Stimulated activated effector memory CD8-positive, alpha-beta T cell treated with anti-CD3 and anti-CD28 coated beads, Interleukin-12 subunit alpha, Interleukin-12 subunit beta, amount 100 ng/mL, for 72 hours (primary cell): ENCODE data around the gene CCDC127.
A peak's percentile ranks its signal among the peaks of the same experiment; 100 is the strongest.

Source experiments
- ATAC-seq: fragments of 150-1000 bp; cut with Tn5 transposase; 2 replicates; pipeline ENCODE4 v1.10.0; 2021
- DNase-seq, 2 donors: peaks; one replicate each; pipeline ENCODE4 v3.0.0; 2021 to 2022; ENCODE audit warnings: low spot score in 2 of 2
- H3K27ac Mint-ChIP-seq: one replicate; pipeline ENCODE4 v1.8.0; 2022; ENCODE audit warnings: mild to moderate bottlenecking, mixed read lengths
- H3K36me3 Mint-ChIP-seq: one replicate; pipeline ENCODE4 v1.8.0; 2022; ENCODE audit warnings: mild to moderate bottlenecking, mixed read lengths
- H3K4me1 Mint-ChIP-seq: one replicate; pipeline ENCODE4 v1.8.0; 2022; ENCODE audit warnings: mixed read lengths
- H3K4me3 Mint-ChIP-seq: one replicate; pipeline ENCODE4 v1.8.0; 2022; ENCODE audit warnings: mild to moderate bottlenecking, mixed read lengths
- H3K9me3 Mint-ChIP-seq: one replicate; pipeline ENCODE4 v1.8.0; 2022; ENCODE audit warnings: mixed read lengths

CCDC127 gene

GRCh38 chr5:157801-158200, 60.2 kb downstream of the CCDC127 start:
- DNase-seq (no peak), ATAC-seq (no peak)
- no peak overlapping the region for H3K4me3 Mint-ChIP-seq
- H3K36me3 Mint-ChIP-seq = no peaks in the 10 kb centered on the region
- H3K27ac Mint-ChIP-seq = no peak overlapping the region
- H3K4me1 Mint-ChIP-seq = peaks cover 10% of the 10 kb centered on the region
- H3K9me3 Mint-ChIP-seq = no peaks in the 10 kb centered on the region

GRCh38 chr5:157126-157715, 60.7 kb downstream of the CCDC127 start:
- Mint-ChIP-seq H3K36me3 (no peaks in the 10 kb centered on the region), H3K4me3 (no peak overlapping the region)

GRCh38 chr5:156411-157072, 61.4 kb downstream of the CCDC127 start:
- Mint-ChIP-seq H3K4me1 (peaks cover 10% of the 10 kb centered on the region), H3K27ac (no peak overlapping the region), H3K36me3 (no peaks in the 10 kb centered on the region), H3K4me3 (no peak overlapping the region), H3K9me3 (no peaks in the 10 kb centered on the region)
- DNase-seq (no peak), ATAC-seq (peak; percentile 16)

More at GRCh38 chr5:157126-157715, 60.7 kb downstream of the CCDC127 start:
- Mint-ChIP-seq H3K9me3 (no peaks in the 10 kb centered on the region), H3K27ac (no peak overlapping the region), H3K4me1 (peaks cover 10% of the 10 kb centered on the region)
- ATAC-seq = no peak
- DNase-seq = no peak

- ATAC-seq = no peak
- Mint-ChIP-seq H3K9me3 (no peaks in the 10 kb centered on the region), H3K27ac (no peak overlapping the region), H3K36me3 (no peaks in the 10 kb centered on the region), H3K4me3 (no peak overlapping the region), H3K4me1 (peaks cover 10% of the 10 kb centered on the region)
- DNase-seq = no peak
These were observed 62.1 kb downstream of the CCDC127 start for GRCh38 chr5:155651-156410.

GRCh38 chr5:154826-155225, 63.1 kb downstream of the CCDC127 start:
- no peaks in the 10 kb centered on the region for H3K9me3 Mint-ChIP-seq
- H3K4me1 Mint-ChIP-seq = peaks cover 8% of the 10 kb centered on the region
- ATAC-seq (no peak), DNase-seq (no peak)
- H3K4me3 Mint-ChIP-seq = no peak overlapping the region
- H3K36me3 Mint-ChIP-seq = no peaks in the 10 kb centered on the region
- no peak overlapping the region for H3K27ac Mint-ChIP-seq

- Mint-ChIP-seq H3K4me3 (no peak overlapping the region), H3K9me3 (no peaks in the 10 kb centered on the region), H3K36me3 (no peaks in the 10 kb centered on the region), H3K4me1 (peaks cover 2% of the 10 kb centered on the region), H3K27ac (no peak overlapping the region)
- no peak for DNase-seq
- no peak for ATAC-seq
These were observed 63.7 kb downstream of the CCDC127 start for GRCh38 chr5:154236-154635.

- ATAC-seq (no peak), DNase-seq (no peak)
- Mint-ChIP-seq H3K9me3 (peaks cover 3% of the 10 kb centered on the region), H3K27ac (no peak overlapping the region), H3K4me3 (no peak overlapping the region), H3K36me3 (no peaks in the 10 kb centered on the region), H3K4me1 (no peaks in the 10 kb centered on the region)
These were observed 64.7 kb downstream of the CCDC127 start for GRCh38 chr5:153256-153655.

- peaks cover 13% of the 10 kb centered on the region for H3K9me3 Mint-ChIP-seq
- no peak for ATAC-seq
- no peaks in the 10 kb centered on the region for H3K36me3 Mint-ChIP-seq
- no peak overlapping the region for H3K4me3 Mint-ChIP-seq
- no peaks in the 10 kb centered on the region for H3K4me1 Mint-ChIP-seq
- no peak for DNase-seq
- H3K27ac Mint-ChIP-seq = no peak overlapping the region
These were observed 65.9 kb downstream of the CCDC127 start for GRCh38 chr5:152077-152476.

GRCh38 chr5:150746-151145, 67.2 kb downstream of the CCDC127 start:
- no peak for ATAC-seq
- no peak for DNase-seq
- H3K9me3 Mint-ChIP-seq = peaks cover 17% of the 10 kb centered on the region
- H3K4me1 Mint-ChIP-seq = no peaks in the 10 kb centered on the region
- no peaks in the 10 kb centered on the region for H3K36me3 Mint-ChIP-seq
- H3K4me3 Mint-ChIP-seq = no peak overlapping the region
- H3K27ac Mint-ChIP-seq = no peak overlapping the region

GRCh38 chr5:149745-150485, 68.0 kb downstream of the CCDC127 start:
- no peak for ATAC-seq
- DNase-seq = no peak
- Mint-ChIP-seq H3K27ac (no peak overlapping the region), H3K36me3 (no peaks in the 10 kb centered on the region), H3K4me3 (no peak overlapping the region), H3K9me3 (peaks cover 17% of the 10 kb centered on the region), H3K4me1 (no peaks in the 10 kb centered on the region)

- H3K4me1 Mint-ChIP-seq = no peaks in the 10 kb centered on the region
- no peak overlapping the region for H3K4me3 Mint-ChIP-seq
- no peak overlapping the region for H3K27ac Mint-ChIP-seq
- H3K36me3 Mint-ChIP-seq = no peaks in the 10 kb centered on the region
- ATAC-seq (no peak), DNase-seq (no peak)
- H3K9me3 Mint-ChIP-seq = peaks cover 17% of the 10 kb centered on the region
These were observed 70.2 kb downstream of the CCDC127 start for GRCh38 chr5:147751-148150.
